ENCODE data around the gene SPANXN1.

DNA sequence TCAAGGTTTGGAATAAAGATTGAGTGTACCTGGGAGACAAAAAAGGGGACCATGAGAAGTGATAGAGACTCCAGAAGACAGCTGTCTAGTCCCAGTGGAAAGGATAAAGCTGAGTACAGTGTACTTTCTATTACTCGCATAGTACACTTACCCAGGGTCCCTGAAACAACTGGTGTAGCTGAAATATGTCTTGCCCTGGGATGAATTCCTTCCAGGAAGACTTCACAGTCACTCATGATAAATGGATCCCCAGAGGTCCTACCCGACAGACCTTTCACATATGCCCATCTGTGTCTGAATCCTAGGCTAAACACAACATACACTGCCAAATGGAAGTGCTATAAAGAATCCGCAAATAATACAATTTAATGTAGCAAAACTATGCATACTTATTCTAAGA is 48.2 kb upstream of the SPANXN1 start:
- TF ChIP-seq YY1 (IDR thresholded peaks at IDR 0.05; ENCODE audit: insufficient read depth, insufficient read length) (no peak), ZNF274 (IDR thresholded peaks at IDR 0.05; ENCODE audit: low read depth, low read length) (no peak)
